Bronchial epithelial cell (primary cell): ENCODE data around the gene ARL16. TPM values are rescaled to one million over a fixed set of nuclear protein-coding genes. Genes with fewer than 3 reads are reported as not detected.

Source experiments
- DNase-seq: peaks from one replicate; pipeline ENCODE4 v3.0.0-alpha.2; 2010; ENCODE audit warnings: low read depth
- FAIRE-seq: peaks from 2 replicates; lab custom pipeline; 2011; peaks lifted over from hg19 to GRCh38; lab: Jason Lieb, UNC
- H3K27me3 ChIP-seq: 2 replicates; pipeline ENCODE4 v1.5.1; 2011; ENCODE audit warnings: low read length; ENCODE audit not compliant: control insufficient read depth, insufficient read depth
- H3K36me3 ChIP-seq: 2 replicates; pipeline ENCODE4 v1.5.1; 2011; ENCODE audit warnings: low read length; ENCODE audit not compliant: control insufficient read depth, insufficient read depth
- H3K4me3 ChIP-seq: 2 replicates; pipeline ENCODE4 v1.5.1; 2011; ENCODE audit warnings: mild to moderate bottlenecking, low read depth, low read length, control low read depth
- CTCF ChIP-seq: IDR thresholded peaks from 2 replicates; pipeline ENCODE4 v1.5.1; 2011; ENCODE audit warnings: mild to moderate bottlenecking, moderate library complexity, low read length, control low read depth, inconsistent platforms; ENCODE audit not compliant: insufficient read depth, severe bottlenecking
- total RNA-seq: library from RNA; depleted of rRNA; stranded (reverse); fragments of >200 nt; gene quantifications from 2 replicates; pipeline ENCODE4 v1.2.1, GENCODE V29; 2014

ARL16 gene
- total RNA-seq, 1 donor from 2014 or later = 25.8 TPM

GRCh38 chr17:81666092-81666341 lies 17.6 kb downstream of the ARL16 start:
- no peak for TF ChIP-seq CTCF
- Histone ChIP-seq H3K4me3 (peak overlapping the region; percentile 76), H3K27me3 (no peaks in the 10 kb centered on the region), H3K36me3 (peaks cover 19% of the 10 kb centered on the region)
- FAIRE-seq (no peak), DNase-seq (no peak)

GRCh38 chr17:81665205-81666091 lies 18.1 kb downstream of the ARL16 start:
- Histone ChIP-seq H3K4me3 (peak overlapping the region; percentile 76), H3K27me3 (no peaks in the 10 kb centered on the region), H3K36me3 (peaks cover 16% of the 10 kb centered on the region)
- no peak for TF ChIP-seq CTCF
- FAIRE-seq (no peak), DNase-seq (peak; percentile 4)

- DNase-seq (peak; percentile 20), FAIRE-seq (no peak)
- Histone ChIP-seq H3K36me3 (peaks cover 7% of the 10 kb centered on the region), H3K27me3 (no peaks in the 10 kb centered on the region), H3K4me3 (no peak overlapping the region)
- no peak for TF ChIP-seq CTCF
Observed at GRCh38 chr17:81664051-81664470, 19.5 kb downstream of the ARL16 start.

GRCh38 chr17:81662002-81662401 lies 21.6 kb downstream of the ARL16 start:
- TF ChIP-seq CTCF = no peak
- Histone ChIP-seq H3K4me3 (no peak overlapping the region), H3K36me3 (peaks cover 6% of the 10 kb centered on the region), H3K27me3 (no peaks in the 10 kb centered on the region)
- DNase-seq = no peak
- FAIRE-seq = no peak

- no peak for DNase-seq
- Histone ChIP-seq H3K4me3 (no peak overlapping the region), H3K27me3 (no peaks in the 10 kb centered on the region), H3K36me3 (peaks cover 6% of the 10 kb centered on the region)
- FAIRE-seq = no peak
- TF ChIP-seq CTCF = no peak
Observed at GRCh38 chr17:81660441-81660840, 23.2 kb downstream of the ARL16 start.

GRCh38 chr17:81659038-81659437 lies 24.6 kb downstream of the ARL16 start:
- Histone ChIP-seq H3K36me3 (peaks cover under 1% of the 10 kb centered on the region), H3K27me3 (no peaks in the 10 kb centered on the region), H3K4me3 (no peak overlapping the region)
- no peak for FAIRE-seq
- TF ChIP-seq CTCF = no peak
- DNase-seq = no peak
